Vagina (tissue), 2 donors: ENCODE results near the gene ABHD12B.

Experiments
- CTCF ChIP-seq, 3 experiments: fragments of 450-650 bp in 2 of 3; fragments of 200-600 bp in 1 of 3; sonication (generic) in 1 of 3; IDR thresholded peaks; one replicate each; pipeline ENCODE4 v1.5.1; 2017 to 2019; ENCODE audit warnings: antibody characterized with exemption in 3 of 3, mild to moderate bottlenecking in 2 of 3, moderate library complexity in 2 of 3
- POLR2A ChIP-seq, 2 donors: fragments of 450-650 bp; IDR thresholded peaks; one replicate each; pipeline ENCODE4 v1.6.1; 2017; ENCODE audit warnings: antibody characterized with exemption in 2 of 2, mild to moderate bottlenecking in 2 of 2, moderate library complexity in 2 of 2
- POLR2AphosphoS5 ChIP-seq, 2 donors: sonication (generic); formaldehyde crosslinking; IDR thresholded peaks; one replicate each; pipeline ENCODE4 v1.9.0; 2017; ENCODE audit warnings: antibody characterized with exemption in 2 of 2, mild to moderate bottlenecking in 2 of 2, low read depth in 1 of 2; ENCODE audit not compliant: insufficient read depth in 1 of 2

DNA sequence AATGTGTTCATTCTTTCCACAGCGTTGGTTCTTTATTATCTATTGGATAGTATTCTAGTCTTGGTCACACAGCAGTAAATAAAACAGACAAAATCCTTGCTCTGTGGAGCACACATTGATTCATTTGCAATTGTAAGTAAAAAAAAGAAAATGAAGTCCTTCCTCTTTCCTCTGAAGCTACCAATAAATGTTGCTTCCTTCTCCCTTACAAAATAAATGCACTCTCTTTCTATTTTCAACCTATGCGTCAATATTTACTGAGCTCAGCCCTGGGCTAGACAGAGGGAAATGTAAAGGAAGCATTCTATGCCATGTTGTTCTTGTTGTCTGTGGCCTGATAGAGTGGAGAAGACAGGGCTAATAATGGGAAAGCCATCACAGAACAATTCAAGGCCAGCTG lies 2.9 kb downstream of the ABHD12B start:
- TF ChIP-seq CTCF (IDR thresholded peaks at IDR 0.05): no peak
- no peak for TF ChIP-seq POLR2A (IDR thresholded peaks at IDR 0.05)
- no peak for TF ChIP-seq POLR2AphosphoS5 (IDR thresholded peaks at IDR 0.05; ENCODE audit: insufficient read depth in 1 of 2, low read depth in 1 of 2)
